IMR-90 (cell line): Measurements from ENCODE around the gene TEX53. TPM values are rescaled to one million over a fixed set of nuclear protein-coding genes. Genes with fewer than 3 reads are reported as not detected.

ENCODE experiments used
- ATAC-seq: fragments of 200-7000 bp; cut with Tn5 transposase; 2 replicates; pipeline ENCODE4 v1.9.1; 2020; ENCODE audit warnings: low read depth, mild to moderate bottlenecking, moderate library complexity
- BruUV-seq: library from RNA; stranded (reverse); fragments of 400-500 nt; replicated peaks from 2 replicates; lab custom pipeline; 2021; lab: Mats Ljungman, UMichigan
- CTCF ChIA-PET: fragments of 300-600 bp; formaldehyde crosslinking; extraction: SDS; loops from one replicate; lab custom pipeline; 2021; ENCODE audit warnings: antibody characterized with exemption; lab: Yijun Ruan, JAX
- POLR2A ChIA-PET: fragments of 300-600 bp; sonication (Branson Sonifier 250); formaldehyde crosslinking; loops from one replicate; lab custom pipeline; 2022; ENCODE audit warnings: antibody characterized with exemption; ENCODE audit not compliant: unreplicated experiment; lab: Charles Lee
- DNase-seq: peaks from one replicate; pipeline ENCODE4 v3.0.0; 2013
- H2AFZ ChIP-seq: replicated peaks from 2 replicates; pipeline ENCODE3; 2013; ENCODE audit warnings: low read length, mild to moderate bottlenecking; ENCODE audit not compliant: poor library complexity
- H2AK5ac ChIP-seq: 2 replicates; pipeline ENCODE4 v1.6.1; 2013; ENCODE audit warnings: low read depth, low read length, inconsistent platforms
- H2AK9ac ChIP-seq: replicated peaks from 2 replicates; pipeline ENCODE3; 2013; ENCODE audit warnings: mild to moderate bottlenecking, low read depth, low read length, moderate library complexity; ENCODE audit not compliant: poor library complexity
- H2BK120ac ChIP-seq: 2 replicates; pipeline ENCODE4 v1.6.1; 2013; ENCODE audit warnings: low read depth, low read length, inconsistent platforms
- H2BK15ac ChIP-seq: 3 replicates; pipeline ENCODE4 v1.6.1; 2013; ENCODE audit warnings: low read depth, low read length, inconsistent platforms
- H2BK20ac ChIP-seq: 2 replicates; pipeline ENCODE4 v1.6.1; 2013; ENCODE audit warnings: low read depth, mild to moderate bottlenecking, inconsistent platforms, low read length, moderate library complexity
- H2BK5ac ChIP-seq: 2 replicates; pipeline ENCODE4 v1.6.1; 2013; ENCODE audit warnings: mild to moderate bottlenecking, low read depth, low read length, inconsistent platforms; ENCODE audit not compliant: poor library complexity, severe bottlenecking
- H3K14ac ChIP-seq: replicated peaks from 2 replicates; pipeline ENCODE4 v1.6.1; 2013; ENCODE audit warnings: low read depth, low read length, inconsistent platforms
- H3K18ac ChIP-seq: 2 replicates; pipeline ENCODE4 v1.6.1; 2013; ENCODE audit warnings: low read depth, low read length, control low read depth
- H3K23ac ChIP-seq: 2 replicates; pipeline ENCODE4 v1.6.1; 2013; ENCODE audit warnings: low read depth, low read length, inconsistent platforms
- H3K27ac ChIP-seq: 2 replicates; pipeline ENCODE4 v1.5.1; 2013; ENCODE audit warnings: mild to moderate bottlenecking, control low read depth, low read length; ENCODE audit not compliant: insufficient read depth
- H3K27me3 ChIP-seq: 2 replicates; pipeline ENCODE4 v1.6.1; 2013; ENCODE audit warnings: low read length; ENCODE audit not compliant: control insufficient read depth, insufficient read depth
- H3K36me3 ChIP-seq: 2 replicates; pipeline ENCODE4 v1.6.1; 2013; ENCODE audit warnings: low read length, mixed read lengths; ENCODE audit not compliant: control insufficient read depth, insufficient read depth
- H3K4ac ChIP-seq: 2 replicates; pipeline ENCODE4 v1.6.1; 2013; ENCODE audit warnings: low read depth, low read length, inconsistent platforms
- H3K4me1 ChIP-seq: 2 replicates; pipeline ENCODE4 v1.6.1; 2013; ENCODE audit warnings: low read length, mixed read lengths; ENCODE audit not compliant: control insufficient read depth, insufficient read depth
- H3K4me2 ChIP-seq: 2 replicates; pipeline ENCODE4 v1.6.1; 2013; ENCODE audit warnings: low read depth, mild to moderate bottlenecking, control low read depth, low read length, moderate library complexity
- H3K4me3 ChIP-seq: 2 replicates; pipeline ENCODE4 v1.5.1; 2013; ENCODE audit warnings: low read depth, mild to moderate bottlenecking, control low read depth, low read length, moderate library complexity; ENCODE audit not compliant: insufficient read depth
- H3K56ac ChIP-seq: 2 replicates; pipeline ENCODE4 v1.6.1; 2013; ENCODE audit warnings: low read length, inconsistent platforms; ENCODE audit not compliant: insufficient read depth; ENCODE audit errors: extremely low read depth
- H3K79me1 ChIP-seq, 2 experiments: 2 replicates each; pipeline ENCODE4 v1.6.1; 2013; ENCODE audit warnings: low read length in 2 of 2, inconsistent platforms in 1 of 2, low read depth in 1 of 2
- H3K9ac ChIP-seq: 2 replicates; pipeline ENCODE4 v1.6.1; 2013; ENCODE audit warnings: low read depth, low read length, control low read depth
- H3K9me1 ChIP-seq: 2 replicates; pipeline ENCODE4 v1.6.1; 2013; ENCODE audit warnings: low read length, inconsistent platforms; ENCODE audit not compliant: insufficient read depth
- H3K9me3 ChIP-seq: 2 replicates; pipeline ENCODE4 v1.6.1; 2013; ENCODE audit warnings: low read length; ENCODE audit not compliant: control insufficient read depth, insufficient read depth
- H4K20me1 ChIP-seq: 2 replicates; pipeline ENCODE4 v1.6.1; 2013; ENCODE audit warnings: low read length, inconsistent platforms; ENCODE audit not compliant: insufficient read depth
- H4K5ac ChIP-seq: 2 replicates; pipeline ENCODE4 v1.6.1; 2013; ENCODE audit warnings: mild to moderate bottlenecking, low read depth, low read length, control low read depth
- H4K8ac ChIP-seq, 2 experiments: 2 replicates each; pipeline ENCODE4 v1.6.1; 2013; ENCODE audit warnings: low read depth in 2 of 2, low read length in 2 of 2, control low read depth in 1 of 2, inconsistent platforms in 1 of 2
- H4K91ac ChIP-seq: 2 replicates; pipeline ENCODE4 v1.6.1; 2013; ENCODE audit warnings: low read depth, low read length, inconsistent platforms; ENCODE audit not compliant: insufficient read depth
- BHLHE40 ChIP-seq: fragments of 150-350 bp; IDR thresholded peaks from 2 replicates; pipeline ENCODE4 v1.6.1; 2016; ENCODE audit warnings: mild to moderate bottlenecking, low read depth, low read length
- CEBPB ChIP-seq: IDR thresholded peaks from 2 replicates; pipeline ENCODE4 v1.6.1; 2012; ENCODE audit warnings: low read depth, low read length, improper control_type of control experiment
- CHD1 ChIP-seq: IDR thresholded peaks from 2 replicates; pipeline ENCODE4 v1.6.1; 2012; ENCODE audit warnings: low read depth, low read length, improper control_type of control experiment
- CTCF ChIP-seq: conservative IDR thresholded peaks from 2 replicates; pipeline ENCODE4 v1.5.1; 2012; ENCODE audit warnings: mild to moderate bottlenecking, low read depth, low read length, improper control_type of control experiment
- ELK1 ChIP-seq: fragments of 150-350 bp; IDR thresholded peaks from 2 replicates; pipeline ENCODE4 v1.6.1; 2016; ENCODE audit warnings: low read depth, mild to moderate bottlenecking, low read length, moderate library complexity, borderline replicate concordance
- FOS ChIP-seq: fragments of 150-350 bp; IDR thresholded peaks from 2 replicates; pipeline ENCODE4 v1.6.1; 2016; ENCODE audit warnings: low read depth, low read length
- MAFK ChIP-seq: IDR thresholded peaks from 2 replicates; pipeline ENCODE4 v1.6.1; 2012; ENCODE audit warnings: low read depth, low read length, improper control_type of control experiment
- MAZ ChIP-seq: IDR thresholded peaks from 2 replicates; pipeline ENCODE4 v1.6.1; 2012; ENCODE audit warnings: low read depth, mild to moderate bottlenecking, low read length, improper control_type of control experiment, moderate library complexity, borderline replicate concordance
- MXI1 ChIP-seq: IDR thresholded peaks from 2 replicates; pipeline ENCODE4 v1.6.1; 2012; ENCODE audit warnings: low read depth, mild to moderate bottlenecking, low read length, moderate library complexity, borderline replicate concordance
- NFE2L2 ChIP-seq: fragments of 150-350 bp; IDR thresholded peaks from 2 replicates; pipeline ENCODE4 v1.6.1; 2016; ENCODE audit warnings: low read depth, mild to moderate bottlenecking, low read length
- POLR2A ChIP-seq: IDR thresholded peaks from 2 replicates; pipeline ENCODE4 v1.6.1; 2012; ENCODE audit warnings: mild to moderate bottlenecking, low read depth, low read length
- RAD21 ChIP-seq: IDR thresholded peaks from 2 replicates; pipeline ENCODE4 v1.6.1; 2012; ENCODE audit warnings: low read length, improper control_type of control experiment
- RCOR1 ChIP-seq: IDR thresholded peaks from 2 replicates; pipeline ENCODE4 v1.6.1; 2012; ENCODE audit warnings: mild to moderate bottlenecking, low read length, improper control_type of control experiment; ENCODE audit not compliant: insufficient replicate concordance
- SMC3 ChIP-seq: fragments of 150-350 bp; IDR thresholded peaks from 2 replicates; pipeline ENCODE4 v1.6.1; 2016; ENCODE audit warnings: low read depth, mild to moderate bottlenecking, antibody characterized with exemption, low read length, moderate library complexity
- USF2 ChIP-seq: fragments of 150-350 bp; IDR thresholded peaks from 2 replicates; pipeline ENCODE4 v1.6.1; 2017; ENCODE audit warnings: mild to moderate bottlenecking, antibody characterized with exemption, low read length, low read depth
- WGBS, 2 experiments: methylation state at CpG; one replicate each; pipeline versions ENCODE4 v1.1.5 to v1.1.7; 2013; ENCODE audit warnings: missing lambda C conversion rate in 2 of 2; ENCODE audit not compliant: insufficient read length in 1 of 2; ENCODE audit errors: extremely low coverage in 2 of 2; 5-methylcytosine and 5-hydroxymethylcytosine counted together
- dilution Hi-C: fragments of 300-500 bp; cut with HindIII; formaldehyde crosslinking; loops from one replicate; pipeline ENCODE4 v1.14.3; 2018; ENCODE audit warnings: low sequenced_read_pairs; ENCODE audit not compliant: unreplicated experiment
- in situ Hi-C: fragments of 300-500 bp; cut with MboI; formaldehyde crosslinking; loops from 3 replicates; pipeline ENCODE4 v1.14.3; 2019; ENCODE audit warnings: low sequenced_read_pairs, inconsistent platforms, mixed read lengths
- intact Hi-C: fragments of 100-400 bp; cut with micrococcal nuclease; formaldehyde crosslinking; loops from 2 replicates; pipeline ENCODE4 v1.10.0; 2022
- polyA plus RNA-seq, 3 experiments: library from polyadenylated mRNA; depleted of rRNA; stranded (reverse); fragments of >200 nt; gene quantifications; 2 replicates each; pipeline ENCODE4 v1.2.3, GENCODE V29; 2012; ENCODE audit warnings: low replicate concordance in 1 of 3
- total RNA-seq: library from RNA; depleted of rRNA; stranded (reverse); fragments of >200 nt; gene quantifications from 2 replicates; pipeline ENCODE4 v1.2.3, GENCODE V29; 2012

Gene TEX53
- total and polyA plus RNA-seq, 2 of the 4 experiments (the other 2 are of a cell fraction) = not detected

- dilution Hi-C loops = no loop called here
- Histone ChIP-seq H2AK5ac (no peak overlapping the region), H2AK9ac (no peak overlapping the region), H3K14ac (no peak overlapping the region), H2BK120ac (no peak overlapping the region), H4K5ac (no peak overlapping the region), H3K9ac (no peak overlapping the region), H2BK20ac (no peak overlapping the region), H3K9me3 (no peaks in the 10 kb centered on the region), H3K79me1 (no peaks in the 10 kb centered on the region), H2BK5ac (no peak overlapping the region), H3K4me3 (no peak overlapping the region), H3K4me1 (peaks cover 3% of the 10 kb centered on the region), H4K20me1 (no peaks in the 10 kb centered on the region), H3K23ac (no peak overlapping the region), H3K9me1 (0 out of 2 replicates have a peak, but pooled peaks cover 6% of the 10 kb centered on the region), H4K91ac (no peak overlapping the region), H3K4me2 (no peak overlapping the region), H3K36me3 (no peaks in the 10 kb centered on the region), H4K8ac (no peak overlapping the region), H3K27me3 (no peaks in the 10 kb centered on the region), H2BK15ac (no peak overlapping the region), H3K56ac (no peak overlapping the region), H3K18ac (no peak overlapping the region), H3K27ac (no peak overlapping the region), H3K4ac (no peak overlapping the region), H2AFZ (no peak overlapping the region)
- intact Hi-C loops = no loop called here
- no CpG with 5 or more reads among the region's 5 CpGs for WGBS, 2 experiments
- TF ChIP-seq CHD1 (no peak), ELK1 (no peak), POLR2A (no peak), BHLHE40 (no peak), RAD21 (no peak), FOS (no peak), MAZ (no peak), USF2 (no peak), CEBPB (no peak), MXI1 (no peak), MAFK (no peak), SMC3 (no peak), CTCF (no peak), NFE2L2 (no peak), RCOR1 (no peak)
- CTCF ChIA-PET = no interaction called here
- DNase-seq = no peak
- no TSS peak for BruUV-seq
- POLR2A ChIA-PET = no interaction called here
- ATAC-seq = no peak
- in situ Hi-C loops = no loop called here
These were observed 28.3 kb upstream of the TEX53 start for GRCh38 chr9:114685951-114686350.
